IgD-negative memory B cell (primary cell): ENCODE measurements around the gene ZNF362. TPM values are rescaled to one million over a fixed set of nuclear protein-coding genes. Genes with fewer than 3 reads are reported as not detected.

ENCODE experiments used
- H3K27ac Mint-ChIP-seq, 3 donors: one replicate each; pipeline ENCODE4 v1.8.0; 2020 to 2022; ENCODE audit warnings: mild to moderate bottlenecking in 3 of 3, mixed read lengths in 3 of 3, moderate library complexity in 1 of 3
- H3K27me3 Mint-ChIP-seq: one replicate; pipeline ENCODE4 v1.8.0; 2021; ENCODE audit warnings: mixed read lengths
- H3K36me3 Mint-ChIP-seq: one replicate; pipeline ENCODE4 v1.8.0; 2020; ENCODE audit warnings: mild to moderate bottlenecking, mixed read lengths
- H3K4me1 Mint-ChIP-seq, 3 donors: one replicate each; pipeline ENCODE4 v1.8.0; 2020 to 2022; ENCODE audit warnings: mixed read lengths in 3 of 3, mild to moderate bottlenecking in 1 of 3
- H3K4me3 Mint-ChIP-seq, 4 donors: one replicate each; pipeline ENCODE4 v1.8.0; 2020 to 2022; ENCODE audit warnings: mild to moderate bottlenecking in 4 of 4, mixed read lengths in 4 of 4, moderate library complexity in 3 of 4
- H3K9me3 Mint-ChIP-seq, 3 donors: one replicate each; pipeline ENCODE4 v1.8.0; 2020 to 2021; ENCODE audit warnings: mixed read lengths in 3 of 3, mild to moderate bottlenecking in 1 of 3
- polyA plus RNA-seq: library from polyadenylated mRNA; unstranded; fragments of 300-500 nt; fragmentation: Illumina TruSeq; gene quantifications from one replicate; pipeline ENCODE4 v1.2.3, GENCODE V29; 2021

ZNF362 gene
- polyA plus RNA-seq, 1 donor from 2014 or later: 20.4 TPM

DNA sequence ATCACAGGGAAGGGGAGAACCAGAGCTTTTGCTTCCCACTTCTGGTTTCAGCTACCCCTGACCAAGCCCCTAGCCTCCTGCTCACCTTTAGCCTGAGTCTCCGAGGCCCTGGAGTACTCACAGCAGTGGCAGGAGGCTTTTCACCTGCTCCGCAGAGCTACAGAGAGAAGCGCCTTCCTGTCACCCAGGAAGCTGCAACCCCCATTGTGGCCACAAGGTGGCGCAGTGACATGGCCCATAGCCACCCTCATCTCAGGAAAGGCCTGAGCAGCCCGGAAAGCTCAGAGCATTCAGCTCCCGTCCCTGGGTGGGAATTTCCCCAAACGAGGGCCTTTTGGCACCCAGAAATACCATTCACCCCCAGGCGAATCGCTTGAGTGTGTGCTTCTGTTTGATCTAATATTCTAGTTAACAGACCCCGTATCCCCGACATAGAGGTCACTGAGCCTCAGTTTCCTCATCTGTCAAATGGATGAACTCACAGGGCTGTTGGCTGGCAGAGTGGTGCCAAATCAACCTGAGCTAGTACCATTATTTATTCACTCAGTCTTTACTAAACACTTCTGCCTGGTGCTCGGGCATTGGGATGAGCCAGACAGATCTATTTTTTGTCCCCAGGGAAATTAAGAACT lies 39.3 kb downstream of the ZNF362 start:
- H3K4me1 Mint-ChIP-seq: peaks cover 0 to 4% (median 3%) of the 10 kb centered on the region in 3 donors
- H3K27ac Mint-ChIP-seq: peak overlapping the region in 1 of 3 donors; percentile 31
- no peaks in the 10 kb centered on the region for H3K27me3 Mint-ChIP-seq
- no peaks in the 10 kb centered on the region for H3K9me3 Mint-ChIP-seq
- peaks cover 4% of the 10 kb centered on the region for H3K36me3 Mint-ChIP-seq
- H3K4me3 Mint-ChIP-seq: no peak overlapping the region

DNA sequence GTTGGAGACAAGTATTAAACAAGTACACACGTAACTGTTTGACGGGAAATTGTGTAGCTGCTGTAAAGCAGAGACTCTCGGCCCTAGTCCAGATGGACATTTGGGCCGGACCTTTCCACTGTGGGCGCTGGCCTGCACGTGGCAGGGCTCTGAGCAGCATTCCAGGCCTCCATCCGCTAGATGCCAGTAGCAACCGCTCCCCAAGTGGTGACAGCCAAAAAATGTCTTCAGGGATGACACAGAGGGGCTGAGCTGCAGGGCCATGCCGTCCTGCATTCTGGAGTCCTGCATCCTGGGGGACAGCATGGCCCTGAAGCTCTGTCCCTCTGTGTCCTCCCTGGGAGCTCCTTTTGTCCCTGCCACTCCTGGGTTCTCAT lies 39.8 kb downstream of the ZNF362 start:
- no peaks in the 10 kb centered on the region for H3K27me3 Mint-ChIP-seq
- H3K9me3 Mint-ChIP-seq: no peaks in the 10 kb centered on the region
- H3K27ac Mint-ChIP-seq: no peak overlapping the region
- H3K36me3 Mint-ChIP-seq: peaks cover 4% of the 10 kb centered on the region
- no peak overlapping the region for H3K4me3 Mint-ChIP-seq
- H3K4me1 Mint-ChIP-seq: peaks cover 0 to 4% (median 3%) of the 10 kb centered on the region in 3 donors

DNA sequence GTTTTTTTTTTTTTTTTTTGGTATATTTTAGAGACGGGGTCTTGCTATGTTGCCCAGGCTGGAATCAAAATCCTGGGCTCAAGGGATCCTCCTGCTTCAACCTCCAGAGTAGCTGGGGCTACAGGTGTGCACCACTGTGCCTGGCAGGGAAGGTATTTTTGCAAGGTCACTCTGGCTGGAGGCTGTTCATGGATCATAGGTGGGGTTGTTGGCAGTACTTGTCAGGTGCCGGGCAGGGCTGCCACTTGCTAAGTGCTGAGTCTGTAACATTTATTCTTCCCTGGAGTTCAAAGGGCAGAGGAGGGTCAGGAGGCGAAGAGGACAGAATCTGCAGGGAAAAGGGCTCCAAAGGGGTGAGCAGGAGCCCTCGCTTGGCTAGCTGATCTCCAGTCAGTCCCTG lies 40.5 kb downstream of the ZNF362 start:
- Mint-ChIP-seq H3K9me3 (no peaks in the 10 kb centered on the region), H3K27ac (no peak overlapping the region), H3K27me3 (no peaks in the 10 kb centered on the region), H3K4me3 (no peak overlapping the region), H3K36me3 (peaks cover 4% of the 10 kb centered on the region), H3K4me1 (peaks cover 0 to 4% (median 3%) of the 10 kb centered on the region in 3 donors)

DNA sequence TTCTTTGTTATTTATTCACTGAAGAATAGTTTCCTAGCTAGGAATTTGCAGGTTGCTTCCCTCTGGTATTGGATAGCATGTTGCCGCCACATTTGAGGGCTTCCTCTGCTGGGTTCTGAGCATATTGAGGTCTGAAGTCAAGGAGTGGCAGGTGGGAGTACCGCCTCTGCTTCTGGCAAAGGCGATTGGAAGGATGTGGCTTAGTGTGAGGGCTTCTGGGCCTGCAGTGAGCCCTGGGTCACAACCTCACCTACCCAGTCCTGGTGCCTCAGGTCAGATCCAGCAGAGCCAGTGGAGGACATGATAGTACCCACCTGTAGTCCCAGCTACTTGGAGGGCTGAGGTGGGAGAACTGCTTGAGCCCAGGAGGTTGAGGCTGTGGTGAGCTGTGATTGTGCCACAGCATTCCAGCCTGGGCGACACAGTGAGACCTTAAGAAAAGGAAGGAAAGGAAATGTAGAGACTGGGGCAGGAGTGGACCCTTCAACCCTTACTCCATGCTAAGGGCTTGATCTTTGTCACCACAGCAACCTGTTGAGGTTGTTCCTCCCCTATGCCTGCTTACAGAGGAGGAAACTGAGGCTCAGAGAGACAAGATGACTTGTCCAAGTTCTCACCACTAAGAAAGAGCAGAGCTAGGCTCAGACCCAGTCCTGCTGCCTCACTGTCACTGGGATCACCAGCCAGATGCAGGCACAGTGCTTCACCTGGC lies 41.8 kb downstream of the ZNF362 start:
- Mint-ChIP-seq H3K4me3 (no peak overlapping the region), H3K9me3 (no peaks in the 10 kb centered on the region), H3K4me1 (peaks cover 0 to 4% (median 3%) of the 10 kb centered on the region in 3 donors), H3K27ac (no peak overlapping the region), H3K36me3 (peaks cover 4% of the 10 kb centered on the region), H3K27me3 (no peaks in the 10 kb centered on the region)

DNA sequence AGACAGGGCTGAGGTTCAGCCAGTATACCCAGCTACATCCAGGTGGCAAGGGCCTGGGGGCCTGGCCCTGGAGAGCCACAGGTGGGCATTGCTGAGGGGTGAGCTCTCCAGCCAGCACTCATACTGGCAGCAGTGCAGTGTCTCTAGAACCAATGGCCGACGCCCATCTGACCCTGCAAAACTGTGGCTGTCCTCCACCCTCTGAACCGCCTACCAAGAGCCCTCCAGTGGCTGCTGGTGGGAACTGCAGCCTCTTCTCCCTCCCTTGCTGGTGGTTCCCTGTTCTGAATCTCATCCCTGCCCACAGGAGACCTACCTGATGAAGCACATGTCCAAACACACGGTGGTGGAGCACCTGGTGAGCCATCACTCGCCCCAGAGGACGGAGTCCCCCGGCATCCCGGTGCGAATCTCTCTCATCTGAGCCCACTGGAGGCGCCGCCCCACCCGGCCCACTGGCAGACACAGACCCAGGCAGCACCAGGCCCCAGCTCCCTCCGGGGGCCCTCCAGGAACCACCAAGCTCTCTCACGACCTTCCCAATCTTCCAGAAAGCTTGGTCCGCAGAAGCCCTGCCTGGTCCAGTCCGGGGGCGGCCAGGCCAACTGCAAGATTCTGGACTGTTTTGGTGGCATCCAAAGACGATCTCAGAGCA lies 42.5 kb downstream of the ZNF362 start:
- no peak overlapping the region for H3K4me3 Mint-ChIP-seq
- H3K36me3 Mint-ChIP-seq: peaks cover 4% of the 10 kb centered on the region
- no peaks in the 10 kb centered on the region for H3K27me3 Mint-ChIP-seq
- peaks cover 0 to 4% (median 3%) of the 10 kb centered on the region in 3 donors for H3K4me1 Mint-ChIP-seq
- no peak overlapping the region for H3K27ac Mint-ChIP-seq
- H3K9me3 Mint-ChIP-seq: no peaks in the 10 kb centered on the region

DNA sequence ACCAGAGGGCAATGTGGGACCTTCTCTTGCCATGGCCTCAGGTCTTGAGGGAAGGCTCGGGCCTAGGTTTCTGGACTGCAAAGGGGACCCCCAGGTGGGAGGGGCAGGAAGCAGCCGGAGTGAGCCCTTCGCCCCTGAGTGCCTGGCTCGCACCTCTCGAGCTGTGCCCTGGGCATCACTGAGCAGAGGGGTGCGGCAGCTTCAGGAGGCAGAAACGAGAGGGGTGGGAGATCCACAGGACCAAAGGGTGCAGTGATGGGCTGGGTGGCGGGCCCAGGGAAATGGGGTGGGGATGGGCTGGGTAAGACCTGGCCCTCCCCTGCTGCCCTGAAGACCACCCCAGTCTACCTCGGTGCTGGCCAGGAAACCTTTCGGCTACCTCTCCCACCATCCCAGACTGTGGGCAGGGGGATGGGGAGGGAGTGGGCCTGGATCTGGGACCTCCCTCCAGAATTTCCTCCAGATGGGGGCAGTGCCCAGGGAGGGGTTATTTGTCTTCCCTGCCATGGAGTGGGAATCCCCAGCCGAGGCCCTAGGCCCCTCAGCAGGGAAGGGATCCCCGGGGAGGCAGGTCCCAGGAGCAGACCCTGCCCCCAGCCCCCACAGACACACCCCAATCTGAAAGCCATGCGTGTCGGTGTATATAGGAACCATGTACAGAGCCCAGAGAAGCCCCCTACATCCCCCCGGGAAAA lies 43.3 kb downstream of the ZNF362 start:
- H3K4me1 Mint-ChIP-seq: peaks cover 0 to 4% (median 3%) of the 10 kb centered on the region in 3 donors
- H3K36me3 Mint-ChIP-seq: peaks cover 4% of the 10 kb centered on the region
- H3K9me3 Mint-ChIP-seq: no peaks in the 10 kb centered on the region
- no peak overlapping the region for H3K27ac Mint-ChIP-seq
- H3K27me3 Mint-ChIP-seq: no peaks in the 10 kb centered on the region
- peak overlapping the region in 1 of 4 donors; percentile 46 for H3K4me3 Mint-ChIP-seq

DNA sequence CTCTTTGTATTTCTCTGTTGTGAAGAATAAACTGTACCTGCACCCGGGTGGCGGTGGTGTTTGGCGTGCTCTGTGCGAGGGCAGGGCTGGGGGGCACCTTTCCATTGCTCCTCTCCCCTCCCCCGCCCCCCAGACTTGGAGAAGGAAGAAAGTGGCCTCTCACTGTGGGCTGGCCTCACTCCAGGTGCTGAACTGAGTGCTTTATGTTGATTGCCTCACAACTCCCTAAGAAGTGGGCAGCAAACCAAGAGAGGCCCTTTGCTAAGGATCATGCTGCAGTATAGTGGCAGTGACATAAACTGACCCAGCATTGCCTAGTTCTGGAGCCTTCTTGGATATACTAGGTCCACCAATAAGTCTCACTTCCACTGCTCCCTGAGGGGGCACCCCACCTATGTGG lies 44.4 kb downstream of the ZNF362 start:
- Mint-ChIP-seq H3K4me1 (peaks cover 0 to 1% (median under 1%) of the 10 kb centered on the region in 3 donors), H3K36me3 (peaks cover 3% of the 10 kb centered on the region), H3K27ac (no peak overlapping the region), H3K9me3 (no peaks in the 10 kb centered on the region), H3K27me3 (peaks cover 1% of the 10 kb centered on the region), H3K4me3 (no peak overlapping the region)

DNA sequence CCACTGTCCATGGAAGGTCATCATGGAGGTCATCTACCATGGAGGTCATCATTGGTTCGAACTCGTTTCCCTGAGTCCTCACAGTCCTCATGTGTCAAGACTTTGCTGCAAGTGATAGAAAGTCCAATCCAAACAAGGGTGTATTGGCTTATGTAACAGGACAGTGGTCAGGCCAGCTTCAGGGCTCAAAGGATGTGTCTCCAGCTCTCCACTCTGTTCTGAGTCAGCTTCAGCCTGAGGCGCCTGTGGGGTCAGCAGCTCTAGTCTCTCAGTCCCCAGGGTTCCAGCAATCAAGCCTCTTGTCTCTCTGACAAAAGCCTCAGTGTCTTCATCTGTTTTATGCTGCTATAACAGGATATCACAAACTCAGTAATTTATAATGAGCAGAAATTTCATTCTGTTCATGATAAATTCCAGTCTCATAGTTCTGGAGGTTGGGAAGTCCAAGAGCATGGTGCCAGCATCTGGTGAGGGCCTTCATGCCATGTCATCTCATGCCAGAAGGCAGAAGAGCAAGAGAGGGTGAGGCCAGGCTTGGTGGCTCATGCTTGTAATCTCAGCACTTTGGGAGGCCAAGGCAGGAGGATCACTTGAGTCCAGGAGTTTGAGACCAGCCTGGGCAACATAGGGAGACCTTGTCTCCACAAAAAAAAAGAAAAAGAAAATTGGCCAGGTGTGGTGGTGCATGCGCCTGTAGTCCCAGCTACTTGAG lies 45.1 kb downstream of the ZNF362 start:
- peak overlapping the region in 1 of 3 donors; percentile 59 for H3K27ac Mint-ChIP-seq
- no peak overlapping the region for H3K4me3 Mint-ChIP-seq
- peaks cover 2 to 4% (median 4%) of the 10 kb centered on the region in 3 donors for H3K4me1 Mint-ChIP-seq
- peaks cover 9% of the 10 kb centered on the region for H3K27me3 Mint-ChIP-seq
- H3K9me3 Mint-ChIP-seq: no peaks in the 10 kb centered on the region
- H3K36me3 Mint-ChIP-seq: peaks cover 3% of the 10 kb centered on the region

DNA sequence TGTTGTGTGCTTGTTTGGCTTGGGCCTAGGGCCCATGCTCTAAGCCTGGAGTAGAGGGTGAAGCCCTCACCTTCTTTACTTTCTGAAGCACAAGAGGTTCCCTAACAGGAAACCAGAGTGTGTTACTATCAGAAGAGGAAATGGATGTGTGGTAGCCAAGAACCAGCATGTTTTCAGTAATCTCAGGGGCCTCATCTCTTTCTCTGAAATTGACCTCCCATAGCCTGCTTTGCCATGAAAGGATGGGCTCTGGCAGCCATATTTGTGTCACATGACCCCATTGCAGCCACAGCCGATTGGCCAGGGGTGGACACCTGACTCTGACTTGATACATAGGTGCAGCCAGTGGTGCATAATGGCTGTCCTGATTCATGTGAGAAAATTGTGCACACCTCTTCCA lies 46.0 kb downstream of the ZNF362 start:
- Mint-ChIP-seq H3K36me3 (peaks cover 3% of the 10 kb centered on the region), H3K9me3 (no peaks in the 10 kb centered on the region), H3K4me3 (no peak overlapping the region), H3K27me3 (peaks cover 9% of the 10 kb centered on the region), H3K4me1 (peaks cover 2 to 4% (median 4%) of the 10 kb centered on the region in 3 donors), H3K27ac (no peak overlapping the region)

DNA sequence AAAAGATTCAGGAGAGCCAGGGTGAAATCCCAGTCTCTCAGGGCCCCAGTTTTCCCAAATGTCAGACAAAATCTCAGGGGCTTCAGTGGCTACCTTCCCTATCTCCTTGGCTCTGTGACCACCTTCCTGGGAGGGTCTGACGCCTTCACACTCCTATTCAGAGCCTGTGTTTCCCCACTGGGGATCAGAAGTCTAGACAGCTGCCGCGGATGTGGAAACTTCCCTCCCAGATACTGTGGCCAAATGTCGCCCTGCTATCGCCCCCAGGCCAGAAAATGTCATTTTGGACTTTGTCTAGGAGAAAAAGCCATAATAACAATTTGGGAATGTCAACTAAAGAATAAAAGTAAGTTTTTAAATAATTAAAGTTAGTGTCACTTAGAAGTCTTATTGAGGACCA lies 48.7 kb downstream of the ZNF362 start:
- H3K36me3 Mint-ChIP-seq: peaks cover 1% of the 10 kb centered on the region
- H3K27me3 Mint-ChIP-seq: peaks cover 11% of the 10 kb centered on the region
- H3K4me3 Mint-ChIP-seq: no peak overlapping the region
- H3K4me1 Mint-ChIP-seq: peaks cover 2 to 6% (median 4%) of the 10 kb centered on the region in 3 donors
- H3K27ac Mint-ChIP-seq: no peak overlapping the region
- no peaks in the 10 kb centered on the region for H3K9me3 Mint-ChIP-seq

DNA sequence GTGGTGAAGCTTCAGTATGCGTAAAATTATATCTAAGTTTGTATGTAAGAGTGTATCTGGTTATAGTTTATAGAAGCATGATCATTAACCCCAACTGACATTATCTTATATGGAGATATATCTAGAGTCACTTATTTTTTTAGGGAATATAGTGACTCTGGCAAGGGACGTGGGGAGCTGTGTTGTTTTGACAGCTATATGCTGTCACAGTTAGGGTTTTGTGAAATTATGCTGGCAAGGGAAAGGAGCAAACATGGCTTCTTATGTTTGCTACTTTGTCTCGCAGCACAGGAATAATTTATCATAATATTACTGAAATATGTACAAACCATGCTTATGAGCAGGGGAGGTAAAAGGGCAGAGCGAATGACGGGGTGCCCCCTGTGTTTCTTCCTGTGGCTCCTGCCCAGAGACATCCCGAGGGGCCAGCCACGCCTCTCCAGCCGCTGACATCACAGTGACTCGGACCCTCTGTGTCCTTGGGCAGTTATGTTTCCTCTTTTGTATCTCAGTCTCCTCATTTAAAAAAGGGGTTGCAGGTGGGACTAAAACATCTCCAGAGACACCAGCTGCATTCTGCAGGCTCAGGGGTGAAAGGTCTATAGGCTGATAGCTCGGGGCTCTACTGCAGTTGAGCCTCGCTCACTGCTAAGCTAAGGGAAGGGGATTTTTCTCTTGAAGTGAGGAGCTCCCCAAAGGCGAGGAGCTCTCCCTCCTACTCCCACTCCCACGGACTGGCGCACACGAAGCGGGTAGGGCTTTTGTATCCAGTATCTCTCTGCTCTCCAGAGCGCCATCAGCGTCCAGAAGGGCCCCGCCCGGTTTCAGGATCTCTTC lies 49.7 kb downstream of the ZNF362 start:
- peaks cover 16% of the 10 kb centered on the region for H3K27me3 Mint-ChIP-seq
- H3K4me3 Mint-ChIP-seq: peak overlapping the region in 1 of 4 donors; percentile 52
- peaks cover 2 to 5% (median 4%) of the 10 kb centered on the region in 3 donors for H3K4me1 Mint-ChIP-seq
- H3K9me3 Mint-ChIP-seq: no peaks in the 10 kb centered on the region
- H3K36me3 Mint-ChIP-seq: peaks cover 1% of the 10 kb centered on the region
- peak overlapping the region in 1 of 3 donors; percentile 24 for H3K27ac Mint-ChIP-seq

DNA sequence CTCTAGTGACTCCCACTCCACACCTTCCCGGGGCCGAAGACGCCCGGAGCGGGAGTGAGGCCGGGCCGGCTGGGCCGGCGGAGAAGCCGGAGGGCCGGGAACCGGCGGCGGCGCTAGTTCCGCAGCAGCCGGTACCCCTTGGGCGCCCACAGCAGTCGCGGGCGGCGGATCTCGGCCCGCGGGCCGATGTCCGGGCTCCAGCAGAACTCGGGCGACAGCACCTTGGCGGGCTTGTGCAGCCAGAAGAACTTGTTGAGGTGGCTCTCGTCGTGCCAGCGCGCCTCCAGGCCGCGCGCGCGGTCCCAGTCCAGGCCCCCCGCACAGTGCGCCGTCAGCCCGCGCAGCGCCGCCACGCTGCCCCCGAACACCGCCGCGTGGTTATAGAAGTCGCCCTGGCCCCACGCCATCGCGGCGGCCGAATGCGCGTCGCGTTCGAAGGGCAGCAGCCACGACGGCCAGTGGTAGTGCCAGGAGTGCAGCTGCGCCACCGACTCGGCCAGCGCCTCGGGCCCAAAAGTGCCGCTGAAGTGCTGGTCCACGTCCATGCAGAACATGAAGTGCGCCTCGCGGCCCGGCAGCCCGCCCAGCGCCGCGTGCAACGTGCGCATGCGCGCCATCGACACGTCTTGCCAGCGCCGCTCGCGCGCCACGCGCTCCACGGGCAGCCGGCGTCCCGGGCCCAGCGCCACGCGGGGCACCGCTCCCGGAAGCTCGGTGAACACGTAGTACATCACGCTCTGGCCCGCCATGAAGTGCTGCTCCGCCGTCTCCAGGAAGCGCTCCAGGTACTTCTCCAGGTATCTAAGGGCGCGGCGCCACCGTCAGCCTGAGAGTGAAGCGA lies 50.6 kb downstream of the ZNF362 start:
- peaks cover 2 to 7% (median 4%) of the 10 kb centered on the region in 3 donors for H3K4me1 Mint-ChIP-seq
- H3K4me3 Mint-ChIP-seq: no peak overlapping the region
- H3K36me3 Mint-ChIP-seq: peaks cover 1% of the 10 kb centered on the region
- no peak overlapping the region for H3K27ac Mint-ChIP-seq
- H3K9me3 Mint-ChIP-seq: no peaks in the 10 kb centered on the region
- H3K27me3 Mint-ChIP-seq: peaks cover 16% of the 10 kb centered on the region

DNA sequence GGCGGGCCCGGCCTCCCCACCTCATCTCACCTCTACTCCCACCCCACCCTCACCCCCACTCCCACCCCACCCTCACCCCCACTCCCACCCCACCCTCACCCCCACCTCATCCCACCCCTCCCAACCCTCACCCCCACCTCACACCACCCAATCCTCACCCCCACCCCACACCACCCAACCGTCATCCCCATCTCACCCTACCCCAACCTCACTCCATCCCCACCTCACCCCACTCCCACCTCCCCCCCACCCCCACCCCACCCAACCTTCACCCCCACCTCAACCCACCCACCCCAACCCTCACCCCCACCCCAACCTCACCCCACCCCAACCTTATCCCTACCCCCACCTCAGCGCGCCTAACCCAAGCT lies 51.2 kb downstream of the ZNF362 start:
- Mint-ChIP-seq H3K4me3 (no peak overlapping the region), H3K4me1 (peaks cover 2 to 7% (median 4%) of the 10 kb centered on the region in 3 donors), H3K27ac (no peak overlapping the region), H3K9me3 (no peaks in the 10 kb centered on the region), H3K27me3 (peaks cover 19% of the 10 kb centered on the region), H3K36me3 (peaks cover 1% of the 10 kb centered on the region)
